Activated CD8-positive, alpha-beta T cell treated with anti-CD3 and anti-CD28 coated beads, Interleukin-2, amount 10 ng/mL, durations not matched to agents 7 days and 5 days (primary cell): ENCODE measurements around the gene TGM5. TPM values are rescaled to one million over a fixed set of nuclear protein-coding genes. Genes with fewer than 3 reads are reported as not detected.

Experiments used
- ATAC-seq: fragments of 150-1000 bp; cut with Tn5 transposase; one replicate; pipeline ENCODE4 v1.10.0; 2021; ENCODE audit warnings: moderate library complexity
- CTCF ChIA-PET: fragments of 350-600 bp; sonication (Branson Sonifier 250); formaldehyde crosslinking; loops from one replicate; lab custom pipeline; 2021; ENCODE audit warnings: antibody characterized with exemption; lab: Charles Lee
- POLR2A ChIA-PET: fragments of 350-600 bp; sonication (Branson Sonifier 250); formaldehyde crosslinking; loops from one replicate; lab custom pipeline; 2021; ENCODE audit warnings: antibody characterized with exemption; lab: Charles Lee
- DNase-seq: peaks from one replicate; pipeline ENCODE4 v3.0.0-alpha.2; 2020
- H3K27ac Mint-ChIP-seq: one replicate; pipeline ENCODE4 v1.8.0; 2021; ENCODE audit warnings: mild to moderate bottlenecking, mixed read lengths
- H3K27me3 Mint-ChIP-seq: one replicate; pipeline ENCODE4 v1.8.0; 2021; ENCODE audit warnings: low read depth, mixed read lengths
- H3K36me3 Mint-ChIP-seq: one replicate; pipeline ENCODE4 v1.8.0; 2021; ENCODE audit warnings: low read depth, mixed read lengths
- H3K4me1 Mint-ChIP-seq: one replicate; pipeline ENCODE4 v1.8.0; 2021; ENCODE audit warnings: low read depth, mixed read lengths
- H3K4me3 Mint-ChIP-seq: one replicate; pipeline ENCODE4 v1.8.0; 2021; ENCODE audit warnings: mild to moderate bottlenecking, mixed read lengths
- H3K9me3 Mint-ChIP-seq: one replicate; pipeline ENCODE4 v1.8.0; 2022; ENCODE audit warnings: mixed read lengths; ENCODE audit not compliant: insufficient read depth
- total RNA-seq, 2 experiments: library from RNA; stranded (reverse); gene quantifications; one replicate each; pipeline ENCODE4 v1.2.3, GENCODE V29; 2021

The TGM5 gene
- total RNA-seq, 2 experiments from 2014 or later, result 0.31 to 0.37 TPM

- Mint-ChIP-seq H3K27me3 (no peaks in the 10 kb centered on the region), H3K4me3 (peak overlapping the region; percentile 23), H3K4me1 (peaks cover 37% of the 10 kb centered on the region), H3K36me3 (peaks cover 54% of the 10 kb centered on the region), H3K9me3 (no peaks in the 10 kb centered on the region), H3K27ac (no peak overlapping the region)
- ChIA-PET POLR2A (no interaction called here), CTCF (interaction anchor here (1.3 to 2.8 kb wide), 4 partner anchors 17 to 98 kb away, joined by 3 to 24 read pairs (median 10); no protein-coding TSS in a partner anchor)
- ATAC-seq (no peak), DNase-seq (no peak)
Measured at GRCh38 chr15:43187544-43188155, 79.1 kb downstream of the TGM5 start.

DNA sequence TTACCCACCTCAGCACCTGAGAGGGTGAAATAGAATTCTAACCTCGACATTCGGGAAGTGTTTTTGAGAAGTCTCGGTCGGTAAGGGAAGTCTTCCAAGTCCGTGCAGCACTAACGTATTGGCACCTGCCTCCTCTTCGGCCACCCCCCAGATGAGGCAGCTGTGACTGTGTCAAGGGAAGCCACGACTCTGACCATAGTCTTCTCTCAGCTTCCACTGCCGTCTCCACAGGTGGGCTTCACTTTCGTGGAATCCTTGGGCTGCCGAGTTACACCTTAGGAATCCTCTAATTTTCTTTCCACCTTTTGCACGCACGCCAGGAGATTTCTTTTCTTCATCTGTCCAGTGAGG lies 80.8 kb downstream of the TGM5 start:
- ChIA-PET CTCF (interaction anchor here (1.1 to 2.8 kb wide), 7 partner anchors 10 to 139 kb away, joined by 3 to 24 read pairs (median 6); no protein-coding TSS in a partner anchor), POLR2A (interaction anchor here (0.9 to 1.1 kb wide), 2 partner anchors 9 to 100 kb away, joined by 3 to 5 read pairs; no protein-coding TSS in a partner anchor)
- peaks cover 37% of the 10 kb centered on the region for H3K4me1 Mint-ChIP-seq
- DNase-seq, result no peak
- H3K9me3 Mint-ChIP-seq, result no peaks in the 10 kb centered on the region
- ATAC-seq, result peak; percentile 17
- no peaks in the 10 kb centered on the region for H3K27me3 Mint-ChIP-seq
- peaks cover 50% of the 10 kb centered on the region for H3K36me3 Mint-ChIP-seq
- H3K4me3 Mint-ChIP-seq, result peak overlapping the region; percentile 93
- H3K27ac Mint-ChIP-seq, result peak overlapping the region; percentile 96

DNA sequence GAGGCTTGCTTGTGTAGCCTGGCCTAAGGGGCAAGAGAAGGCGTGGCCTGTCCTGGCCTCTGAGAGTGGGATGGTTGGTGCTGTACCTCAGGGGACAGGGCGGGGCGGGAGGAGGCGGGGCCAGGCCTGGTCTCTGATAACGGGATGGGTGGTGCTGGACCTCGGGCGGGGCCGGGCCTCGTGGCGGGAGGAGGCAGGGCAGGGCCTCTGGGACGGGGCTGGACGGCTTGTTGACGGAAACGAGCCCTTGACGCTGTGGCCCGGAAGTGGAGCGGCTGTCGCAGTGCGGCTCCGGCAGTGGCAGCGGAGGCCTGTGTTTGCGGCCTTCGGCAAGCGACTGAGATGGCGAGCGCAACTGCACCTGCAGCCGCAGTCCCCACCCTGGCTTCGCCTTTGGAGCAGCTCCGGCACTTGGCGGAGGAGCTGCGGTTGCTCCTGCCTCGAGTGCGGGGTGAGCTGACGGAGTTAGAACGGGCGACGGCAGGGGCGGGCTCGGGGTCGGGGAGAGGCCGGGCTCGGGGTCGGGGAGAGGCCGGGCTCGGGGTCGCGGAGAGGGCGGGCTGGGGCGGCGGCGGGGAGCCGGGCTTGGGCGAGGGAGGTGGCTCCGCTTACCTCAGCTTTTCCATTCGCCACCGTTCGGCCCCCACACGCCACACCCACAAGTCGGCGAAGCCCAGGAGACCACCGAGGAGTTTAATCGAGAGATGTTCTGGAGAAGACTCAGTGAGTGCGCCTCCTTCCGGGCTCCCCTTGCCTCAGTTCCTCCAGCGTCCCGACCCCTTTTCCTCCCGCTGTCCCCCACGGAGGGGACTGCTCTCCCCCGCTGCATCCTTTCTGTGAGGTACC lies 81.3 kb downstream of the TGM5 start, which contains the start of gene CCNDBP1:
CCNDBP1 (plus strand) TSS at position 247 of the 846 bp plus-strand sequence; CDS start at position 343, 96 bp downstream.
- no peaks in the 10 kb centered on the region for H3K27me3 Mint-ChIP-seq
- POLR2A ChIA-PET, result interaction anchor here (1.1 kb wide), 1 partner anchor 10 kb away, joined by 5 read pairs; no protein-coding TSS in a partner anchor
- H3K4me1 Mint-ChIP-seq, result peaks cover 37% of the 10 kb centered on the region
- H3K27ac Mint-ChIP-seq, result peak within 1 kb of the TSS; percentile 96
- ATAC-seq (peak; percentile 94), DNase-seq (peak; percentile 95)
- CTCF ChIA-PET, result interaction anchor here (1.3 to 2.8 kb wide), 5 partner anchors 10 to 139 kb away, joined by 3 to 24 read pairs (median 4); no protein-coding TSS in a partner anchor
- H3K36me3 Mint-ChIP-seq, result peaks cover 44% of the 10 kb centered on the region
- peak within 1 kb of the TSS; percentile 93 for H3K4me3 Mint-ChIP-seq
- no peaks in the 10 kb centered on the region for H3K9me3 Mint-ChIP-seq

- peak overlapping the region; percentile 96 for H3K27ac Mint-ChIP-seq
- no peaks in the 10 kb centered on the region for H3K27me3 Mint-ChIP-seq
- CTCF ChIA-PET, result interaction anchor here (1.3 to 2.8 kb wide), 4 partner anchors 18 to 138 kb away, joined by 3 to 24 read pairs (median 9); no protein-coding TSS in a partner anchor
- POLR2A ChIA-PET, result interaction anchor here (0.8 kb wide), 1 partner anchor 78 kb away, joined by 3 read pairs; no protein-coding TSS in a partner anchor
- H3K4me3 Mint-ChIP-seq, result peak overlapping the region; percentile 93
- H3K9me3 Mint-ChIP-seq, result no peaks in the 10 kb centered on the region
- H3K4me1 Mint-ChIP-seq, result peaks cover 37% of the 10 kb centered on the region
- ATAC-seq (no peak), DNase-seq (no peak)
- peaks cover 41% of the 10 kb centered on the region for H3K36me3 Mint-ChIP-seq
Measured at GRCh38 chr15:43184407-43185124, 82.2 kb downstream of the TGM5 start.

DNA sequence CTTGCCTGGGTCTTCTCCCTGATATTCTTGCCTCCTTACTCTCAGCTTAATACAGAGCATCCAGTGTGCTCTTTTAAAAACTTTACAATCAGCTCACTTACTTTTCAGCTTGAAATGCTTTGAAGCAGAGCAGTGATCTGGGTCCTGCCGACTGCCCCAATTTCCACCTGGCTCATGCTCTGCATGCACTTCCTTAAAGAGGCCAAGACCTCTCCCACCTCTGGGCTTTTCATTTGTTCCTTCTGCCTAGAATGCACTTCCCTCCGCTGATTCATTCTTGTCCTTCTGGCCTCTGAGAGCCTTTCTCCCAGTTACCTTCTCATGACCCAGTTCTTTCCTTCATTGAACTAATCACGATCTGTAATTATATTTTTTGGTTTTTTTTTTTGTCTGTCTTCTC lies 83.5 kb downstream of the TGM5 start:
- CTCF ChIA-PET, result interaction anchor here (1.0 to 2.2 kb wide), 3 partner anchors 20 to 43 kb away, joined by 4 to 14 read pairs (median 4); no protein-coding TSS in a partner anchor
- ATAC-seq, result no peak
- Mint-ChIP-seq H3K4me1 (peaks cover 30% of the 10 kb centered on the region), H3K36me3 (peaks cover 46% of the 10 kb centered on the region), H3K9me3 (no peaks in the 10 kb centered on the region), H3K27ac (no peak overlapping the region), H3K27me3 (no peaks in the 10 kb centered on the region), H3K4me3 (no peak overlapping the region)
- DNase-seq, result no peak
- POLR2A ChIA-PET, result no interaction called here

Other genes starting within 250 kb of the TGM5 start
- gene UBR1, start 160.9 kb downstream of the TGM5 start, total RNA-seq, result 10 to 100 TPM; 35.4 to 39.5 TPM
- 10 to 100 TPM; 20.4 to 21.9 TPM for gene TMEM62, start 133.3 kb downstream of the TGM5 start, total RNA-seq
- 10 to 100 TPM; 58.0 to 63.2 TPM for gene CCNDBP1, start 81.5 kb downstream of the TGM5 start, total RNA-seq
- gene EPB42, start 45.9 kb downstream of the TGM5 start, total RNA-seq, result not detected
- not detected for gene TGM7, start 35.3 kb upstream of the TGM5 start, total RNA-seq
- gene LCMT2, start 63.6 kb upstream of the TGM5 start, total RNA-seq, result 10 to 100 TPM; 12.0 to 14.2 TPM
- gene ZSCAN29, start 104.1 kb upstream of the TGM5 start, total RNA-seq, result 10 to 100 TPM; 30.4 to 32.1 TPM
- 10 to 100 TPM; 38.9 to 41.7 TPM for gene TUBGCP4, start 104.2 kb upstream of the TGM5 start, total RNA-seq
- gene TP53BP1, start 226.2 kb upstream of the TGM5 start, total RNA-seq, result 10 to 100 TPM; 24.3 to 27.3 TPM